NCI-H1092 (cell line): ENCODE results near the gene SLCO4C1.

Experiments used
- DNase-seq: peaks from one replicate; lab custom pipeline; 2025; lab: John Stamatoyannopoulos, UW

Gene SLCO4C1

GRCh38 chr5:102271759-102272158 is 24.3 kb downstream of the SLCO4C1 start:
- no peak for DNase-seq

GRCh38 chr5:102270036-102270435 is 26.0 kb downstream of the SLCO4C1 start:
- no peak for DNase-seq

- no peak for DNase-seq
These were observed 33.4 kb downstream of the SLCO4C1 start for GRCh38 chr5:102262688-102263087.

GRCh38 chr5:102249381-102249780 is 46.7 kb downstream of the SLCO4C1 start:
- DNase-seq: no peak

- DNase-seq: no peak
These were observed 52.9 kb downstream of the SLCO4C1 start for GRCh38 chr5:102243213-102243612.

GRCh38 chr5:102241809-102242421 is 54.2 kb downstream of the SLCO4C1 start:
- no peak for DNase-seq

GRCh38 chr5:102231693-102232619 is 64.1 kb downstream of the SLCO4C1 start:
- DNase-seq: no peak

GRCh38 chr5:102229685-102230084 is 66.4 kb downstream of the SLCO4C1 start:
- DNase-seq: no peak

GRCh38 chr5:102226321-102226720 is 69.8 kb downstream of the SLCO4C1 start:
- DNase-seq: no peak

GRCh38 chr5:102223542-102224477 is 72.3 kb downstream of the SLCO4C1 start:
- DNase-seq: peak; percentile 4

GRCh38 chr5:102222772-102223171 is 73.3 kb downstream of the SLCO4C1 start:
- no peak for DNase-seq

- DNase-seq: no peak
These were observed 74.1 kb downstream of the SLCO4C1 start for GRCh38 chr5:102221949-102222348.

- DNase-seq: no peak
These were observed 77.9 kb downstream of the SLCO4C1 start for GRCh38 chr5:102218159-102218558.

GRCh38 chr5:102216678-102217077 is 79.4 kb downstream of the SLCO4C1 start:
- DNase-seq: no peak

GRCh38 chr5:102211165-102211564 is 84.9 kb downstream of the SLCO4C1 start:
- no peak for DNase-seq

- DNase-seq: no peak
These were observed 95.2 kb downstream of the SLCO4C1 start for GRCh38 chr5:102200861-102201260.

- no peak for DNase-seq
These were observed 99.6 kb downstream of the SLCO4C1 start for GRCh38 chr5:102196481-102196880.
